SU-DHL-6 (cell line): ENCODE measurements around the gene GFOD2.

Source experiments
- H2AFZ ChIP-seq: fragments of 200-600 bp; sonication (generic); 2 replicates; pipeline ENCODE4 v1.6.1; 2014; ENCODE audit warnings: low read depth, mild to moderate bottlenecking, moderate library complexity, mixed read lengths, antibody characterized with exemption, low read length; ENCODE audit not compliant: severe bottlenecking
- H3F3A ChIP-seq: fragments of 200-600 bp; shearing (Covaris generic); 2 replicates; pipeline ENCODE4 v1.6.0; 2016; ENCODE audit warnings: antibody characterized with exemption, mild to moderate bottlenecking; ENCODE audit not compliant: insufficient read depth
- H3K27ac ChIP-seq: fragments of 200-600 bp; sonication (generic); 2 replicates; pipeline ENCODE4 v1.5.1; 2016; ENCODE audit warnings: low read depth, mild to moderate bottlenecking, low read length, moderate library complexity, mixed read lengths
- H3K27me3 ChIP-seq: fragments of 200-600 bp; sonication (generic), shearing (Covaris generic); 2 replicates; pipeline ENCODE4 v1.6.0; 2014; ENCODE audit warnings: mild to moderate bottlenecking, low read length
- H3K36me3 ChIP-seq: fragments of 200-600 bp; sonication (generic); 2 replicates; pipeline ENCODE4 v1.6.1; 2014; ENCODE audit warnings: mild to moderate bottlenecking, low read length, mixed read lengths
- H3K4me2 ChIP-seq: fragments of 300-600, 200-600 bp; shearing (Covaris generic), sonication (generic); 2 replicates; pipeline ENCODE4 v1.6.0; 2014; ENCODE audit warnings: low read length, low read depth, mild to moderate bottlenecking; ENCODE audit not compliant: poor library complexity, severe bottlenecking
- H3K4me3 ChIP-seq: fragments of 200-600 bp; sonication (generic); 2 replicates; pipeline ENCODE4 v1.5.1; 2014; ENCODE audit warnings: antibody characterized with exemption, low read length, mild to moderate bottlenecking, mixed read lengths; ENCODE audit not compliant: insufficient read depth, poor library complexity, severe bottlenecking
- H3K79me2 ChIP-seq: fragments of 200-600 bp; sonication (generic); 2 replicates; pipeline ENCODE4 v1.6.1; 2014; ENCODE audit warnings: mild to moderate bottlenecking, low read length, moderate library complexity; ENCODE audit not compliant: insufficient read depth
- H3K9ac ChIP-seq: fragments of 200-600 bp; sonication (generic); 2 replicates; pipeline ENCODE4 v1.7.0; 2014; ENCODE audit warnings: mild to moderate bottlenecking, low read length
- H3K9me2 ChIP-seq: fragments of 200-600 bp; sonication (generic); replicated peaks from 2 replicates; pipeline ENCODE4 v1.6.1; 2014; ENCODE audit warnings: low read length; ENCODE audit not compliant: insufficient read depth
- H3K9me3 ChIP-seq: fragments of 200-600 bp; sonication (generic); 2 replicates; pipeline ENCODE4 v1.6.1; 2014; ENCODE audit warnings: low read length, mixed read lengths; ENCODE audit not compliant: insufficient read depth
- H4K20me1 ChIP-seq: fragments of 200-600 bp; sonication (generic); 2 replicates; pipeline ENCODE4 v1.6.1; 2014; ENCODE audit warnings: low read depth, mild to moderate bottlenecking, antibody characterized with exemption, low read length, moderate library complexity, mixed read lengths
- CTCF ChIP-seq: fragments of 200-600 bp; sonication (generic); IDR thresholded peaks from one replicate; pipeline ENCODE4 v1.5.1; 2017; ENCODE audit warnings: antibody characterized with exemption, mild to moderate bottlenecking, low read length, moderate library complexity; ENCODE audit not compliant: insufficient read depth, poor library complexity, severe bottlenecking
- EZH2phosphoT487 ChIP-seq: fragments of 200-600 bp; sonication (generic), shearing (Covaris generic); conservative IDR thresholded peaks from 2 replicates; pipeline ENCODE4 v1.6.1; 2018; ENCODE audit warnings: mild to moderate bottlenecking, antibody characterized with exemption, low read length, moderate library complexity, mixed read lengths

The GFOD2 gene, protein sequence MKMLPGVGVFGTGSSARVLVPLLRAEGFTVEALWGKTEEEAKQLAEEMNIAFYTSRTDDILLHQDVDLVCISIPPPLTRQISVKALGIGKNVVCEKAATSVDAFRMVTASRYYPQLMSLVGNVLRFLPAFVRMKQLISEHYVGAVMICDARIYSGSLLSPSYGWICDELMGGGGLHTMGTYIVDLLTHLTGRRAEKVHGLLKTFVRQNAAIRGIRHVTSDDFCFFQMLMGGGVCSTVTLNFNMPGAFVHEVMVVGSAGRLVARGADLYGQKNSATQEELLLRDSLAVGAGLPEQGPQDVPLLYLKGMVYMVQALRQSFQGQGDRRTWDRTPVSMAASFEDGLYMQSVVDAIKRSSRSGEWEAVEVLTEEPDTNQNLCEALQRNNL

DNA sequence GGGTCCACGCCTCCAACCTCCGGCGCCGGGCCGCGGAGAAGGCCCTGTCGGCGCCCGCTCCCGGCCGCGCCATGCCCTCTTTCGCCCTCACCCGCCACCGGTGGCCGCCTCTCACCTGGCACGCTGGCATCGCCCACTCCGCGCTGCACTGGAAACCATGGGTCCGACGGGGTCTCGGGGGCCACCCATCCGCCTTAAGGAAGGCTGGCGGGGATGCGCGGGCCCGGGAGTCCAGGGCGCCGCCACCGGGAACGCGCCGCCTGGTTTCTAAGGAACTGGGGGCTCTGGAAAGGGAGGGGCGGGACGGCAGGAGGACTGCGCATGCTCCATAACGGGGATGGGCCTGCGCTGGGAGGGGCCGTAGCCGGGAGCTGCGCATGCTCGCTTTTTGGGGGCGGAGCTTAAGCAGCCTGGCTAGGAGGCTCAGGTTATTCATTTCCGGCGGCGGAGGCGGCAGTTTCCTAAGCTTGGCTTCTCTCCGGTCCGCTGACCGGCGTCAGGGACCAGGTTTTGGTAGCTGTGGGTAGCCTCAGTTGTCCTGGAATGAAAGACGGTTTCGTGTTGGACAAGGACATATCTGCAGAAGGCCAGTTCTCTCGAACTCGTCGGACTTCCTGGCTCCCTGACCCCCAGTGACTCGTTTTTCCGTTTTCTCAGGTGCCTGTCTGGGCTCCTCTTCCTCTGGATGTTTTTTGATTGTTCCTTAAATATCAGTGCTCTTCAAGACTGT lies at the start of gene GFOD2:
GFOD2 (minus strand) TSS at position 269 of the 730 bp plus-strand sequence. CDS start 33,601 bp downstream, outside the sequence.
- peaks cover 50% of the 10 kb centered on the region for H3K79me2 ChIP-seq
- H3K9me3 ChIP-seq = no peaks in the 10 kb centered on the region
- TF ChIP-seq EZH2phosphoT487 = no peak
- H4K20me1 ChIP-seq = no peaks in the 10 kb centered on the region
- peak within 1 kb of the TSS; percentile 56 for H3K27ac ChIP-seq
- H3K4me3 ChIP-seq = peak within 1 kb of the TSS; percentile 77
- peak within 1 kb of the TSS; percentile 59 for H2AFZ ChIP-seq
- no peaks in the 10 kb centered on the region for H3K27me3 ChIP-seq
- peak within 1 kb of the TSS; percentile 68 for H3K4me2 ChIP-seq
- no peaks in the 10 kb centered on the region for H3K9me2 ChIP-seq
- no peaks in the 10 kb centered on the region for H3K36me3 ChIP-seq
- H3K9ac ChIP-seq = peak within 1 kb of the TSS; percentile 81
- no peaks in the 10 kb centered on the region for H3F3A ChIP-seq

DNA sequence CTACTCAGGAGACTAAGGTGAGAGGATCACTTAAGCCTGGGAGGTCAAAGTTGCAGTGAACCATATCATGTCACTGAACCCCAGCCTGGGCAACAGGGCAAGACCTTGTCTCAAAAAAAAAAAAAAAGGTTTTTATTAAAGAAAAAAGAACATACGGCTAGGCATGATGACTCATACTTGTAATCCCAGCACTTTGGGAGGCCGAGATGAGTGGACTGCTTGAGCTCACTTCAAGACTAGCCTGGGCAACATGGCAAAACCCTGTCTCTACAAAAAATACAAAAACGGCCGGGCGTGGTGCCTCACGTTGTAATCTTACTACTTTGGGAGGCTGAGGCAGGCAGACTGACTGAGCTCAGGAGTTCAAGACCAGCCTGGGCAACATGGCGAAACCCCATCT lies 48.8 kb upstream of the GFOD2 start:
- Histone ChIP-seq H3K4me3 (no peak overlapping the region), H2AFZ (no peak overlapping the region), H3K4me2 (no peak overlapping the region), H3K79me2 (no peaks in the 10 kb centered on the region), H3K27me3 (no peaks in the 10 kb centered on the region), H3K36me3 (no peaks in the 10 kb centered on the region), H3F3A (no peaks in the 10 kb centered on the region), H3K9me2 (no peaks in the 10 kb centered on the region), H3K9ac (no peak overlapping the region), H3K9me3 (no peaks in the 10 kb centered on the region), H4K20me1 (no peaks in the 10 kb centered on the region), H3K27ac (no peak overlapping the region)
- TF ChIP-seq CTCF (no peak), EZH2phosphoT487 (no peak)

DNA sequence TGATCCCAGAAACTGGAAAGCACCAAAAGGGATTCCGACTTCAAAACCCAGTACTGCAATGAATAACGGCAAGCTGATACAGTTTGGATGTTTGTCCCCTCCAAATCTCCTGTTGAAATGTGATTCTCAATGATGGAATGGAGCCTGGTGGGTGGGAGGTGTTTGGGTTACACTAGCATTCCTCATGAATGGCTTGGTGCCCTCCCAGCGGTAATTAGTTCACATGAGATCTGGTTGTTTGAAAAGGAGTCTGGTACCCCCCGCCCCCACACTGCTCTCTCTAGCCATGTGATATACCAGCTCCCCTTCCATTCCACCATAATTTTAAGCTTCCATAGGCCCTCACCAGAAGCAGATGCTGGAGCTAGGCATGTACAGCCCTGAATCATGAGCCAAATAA lies 47.2 kb upstream of the GFOD2 start:
- Histone ChIP-seq H3K9me2 (no peaks in the 10 kb centered on the region), H3K36me3 (no peaks in the 10 kb centered on the region), H3K9me3 (no peaks in the 10 kb centered on the region), H4K20me1 (no peaks in the 10 kb centered on the region), H3K79me2 (no peaks in the 10 kb centered on the region), H3K9ac (no peak overlapping the region), H2AFZ (no peak overlapping the region), H3K4me2 (no peak overlapping the region), H3F3A (no peaks in the 10 kb centered on the region), H3K27me3 (no peaks in the 10 kb centered on the region), H3K4me3 (no peak overlapping the region), H3K27ac (no peak overlapping the region)
- no peak for TF ChIP-seq EZH2phosphoT487
- no peak for TF ChIP-seq CTCF
